Measurements from ENCODE around the gene TMEM203.

TMEM203 gene

GRCh38 chr9:137228968-137229896 is 23.8 kb upstream of the TMEM203 start:
- DNase-seq, result no peak

- no peak for DNase-seq
Observed at GRCh38 chr9:137228506-137228967, 23.1 kb upstream of the TMEM203 start.

- no peak for DNase-seq
Observed at GRCh38 chr9:137227853-137228505, 22.5 kb upstream of the TMEM203 start.

GRCh38 chr9:137227054-137227852 is 21.8 kb upstream of the TMEM203 start, which contains the start of gene RNF224:
Gene RNF224 (plus strand): TSS chr9:137227502. CDS start chr9:137228336, 834 bp downstream.
- DNase-seq, result peak; percentile 90

- peak in 1 of 2 experiments; percentile 23 for DNase-seq
Observed at GRCh38 chr9:137226338-137227053, 21.0 kb upstream of the TMEM203 start.

- no peak for DNase-seq
Observed at GRCh38 chr9:137225699-137226331, 20.4 kb upstream of the TMEM203 start.

- DNase-seq, result peak in 1 of 2 experiments; percentile 42
Observed at GRCh38 chr9:137224830-137225694, 19.6 kb upstream of the TMEM203 start, which contains the start of gene CYSRT1. Gene CYSRT1 (plus strand): TSS chr9:137225174. CDS start chr9:137225622, 448 bp downstream.

GRCh38 chr9:137223078-137223970 is 17.9 kb upstream of the TMEM203 start:
- DNase-seq, result peak; percentile 99

- DNase-seq, result peak; percentile 53 to 58
Observed at GRCh38 chr9:137222190-137223077, 17.0 kb upstream of the TMEM203 start, which contains the start of gene RNF208. Gene RNF208 (minus strand): TSS chr9:137222240. CDS start chr9:137221212, 1,028 bp downstream.

GRCh38 chr9:137221506-137222111 is 16.2 kb upstream of the TMEM203 start:
- no peak for DNase-seq

- no peak for DNase-seq
Observed at GRCh38 chr9:137221095-137221505, 15.7 kb upstream of the TMEM203 start.

GRCh38 chr9:137220317-137221094 is 15.1 kb upstream of the TMEM203 start:
- no peak for DNase-seq

GRCh38 chr9:137219757-137220316 is 14.4 kb upstream of the TMEM203 start:
- DNase-seq, result no peak

- peak in 1 of 2 experiments; percentile 19 for DNase-seq
Observed at GRCh38 chr9:137218754-137219271, 13.4 kb upstream of the TMEM203 start.

GRCh38 chr9:137218212-137218753 is 12.8 kb upstream of the TMEM203 start:
- DNase-seq, result no peak

Measured in activated T-cell treated with anti-CD3 and anti-CD28 coated beads, Interleukin-2, amount 50 U/mL, for 48 hours (primary cell).